HepG2 (cell line): ENCODE data around the gene KLHL12. TPM values are rescaled to one million over a fixed set of nuclear protein-coding genes. Genes with fewer than 3 reads are reported as not detected.

Experiments used
- BORCS8-MEF2B ChIP-seq: sonication (generic); formaldehyde crosslinking; IDR thresholded peaks from 2 replicates; pipeline ENCODE4 v1.8.0; 2022; ENCODE audit warnings: mild to moderate bottlenecking, missing genetic modification reagents
- FLYWCH1 ChIP-seq: sonication (generic); formaldehyde crosslinking; IDR thresholded peaks from 2 replicates; pipeline ENCODE4 v1.8.1; 2023; ENCODE audit warnings: mild to moderate bottlenecking, missing genetic modification reagents
- FOXK1 ChIP-seq: sonication (generic); formaldehyde crosslinking; IDR thresholded peaks from 2 replicates; pipeline ENCODE4 v1.4.0; 2020; ENCODE audit warnings: low read depth, missing genetic modification reagents, borderline replicate concordance
- ISX ChIP-seq: sonication (generic); formaldehyde crosslinking; conservative IDR thresholded peaks from 2 replicates; pipeline ENCODE4 v1.5.0; 2020; ENCODE audit warnings: missing genetic modification reagents
- MEIS1 ChIP-seq: sonication (generic); formaldehyde crosslinking; IDR thresholded peaks from 2 replicates; pipeline ENCODE4 v1.9.0; 2021; ENCODE audit warnings: mild to moderate bottlenecking, missing genetic modification reagents, moderate library complexity, borderline replicate concordance
- MTF1 ChIP-seq: sonication (generic); formaldehyde crosslinking; IDR thresholded peaks from 2 replicates; pipeline ENCODE4 v1.5.0; 2020; ENCODE audit warnings: missing genetic modification reagents
- NBN ChIP-seq: fragments of 450-650 bp; conservative IDR thresholded peaks from 2 replicates; pipeline ENCODE4 v1.6.1; 2017
- NFRKB ChIP-seq: fragments of 450-650 bp; IDR thresholded peaks from 2 replicates; pipeline ENCODE4 v1.6.1; 2017
- SP2 ChIP-seq: sonication (generic); formaldehyde crosslinking; IDR thresholded peaks from 2 replicates; pipeline ENCODE4 v1.5.1; 2020; ENCODE audit warnings: mild to moderate bottlenecking, missing genetic modification reagents
- SRSF4 ChIP-seq: fragments of 200-400 bp; formaldehyde crosslinking; IDR thresholded peaks from one replicate; pipeline ENCODE4 v1.6.1; 2018; ENCODE audit warnings: mild to moderate bottlenecking, low read depth, low read length, moderate library complexity; ENCODE audit not compliant: poor library complexity, severe bottlenecking
- SSRP1 ChIP-seq: IDR thresholded peaks from 2 replicates; pipeline ENCODE4 v1.6.1; 2016; ENCODE audit warnings: control low read depth
- TOPORS ChIP-seq: sonication (generic); formaldehyde crosslinking; IDR thresholded peaks from 2 replicates; pipeline ENCODE4 v1.8.0; 2023; ENCODE audit warnings: mild to moderate bottlenecking, missing genetic modification reagents
- ZKSCAN5 ChIP-seq: sonication (generic); formaldehyde crosslinking; IDR thresholded peaks from 2 replicates; pipeline ENCODE4 v1.5.1; 2020; ENCODE audit warnings: mild to moderate bottlenecking, missing genetic modification reagents
- ZNF101 ChIP-seq: sonication (generic); formaldehyde crosslinking; IDR thresholded peaks from 2 replicates; pipeline ENCODE4 v1.4.0; 2020; ENCODE audit warnings: mild to moderate bottlenecking, low read depth, missing genetic modification reagents, borderline replicate concordance
- ZNF180 ChIP-seq: sonication (generic); formaldehyde crosslinking; IDR thresholded peaks from 2 replicates; pipeline ENCODE4 v1.4.0; 2020; ENCODE audit warnings: low read depth, missing genetic modification reagents, borderline replicate concordance
- ZNF713 ChIP-seq: sonication (generic); formaldehyde crosslinking; IDR thresholded peaks from 2 replicates; pipeline ENCODE4 v1.4.0; 2020; ENCODE audit warnings: mild to moderate bottlenecking, missing genetic modification reagents
- polyA plus RNA-seq, 8 experiments: library from polyadenylated mRNA; depleted of rRNA in 3 of 8; stranded (reverse) in 7 of 8; unstranded in 1 of 8; fragments of >200 nt; fragmentation: Illumina TruSeq in 4 of 8; extraction: Trizol in 4 of 8; gene quantifications; 2 replicates each; pipeline versions ENCODE4 v1.2.1 to v1.2.3, GENCODE V29; 2011 to 2016; ENCODE audit warnings: low read depth in 4 of 8, missing spikeins in 1 of 8, mixed read lengths in 1 of 8; ENCODE audit not compliant: insufficient read depth in 1 of 8
- total RNA-seq, 5 experiments: library from RNA; depleted of rRNA; stranded (reverse); fragments of >200 nt; fragmentation: Illumina TruSeq; extraction: Trizol; gene quantifications; 2 replicates each; pipeline ENCODE4 v1.2.3, GENCODE V29; 2016; ENCODE audit warnings: low read depth in 1 of 5
- TF ChIP-seq, protein P1 (sequence below): sonication (generic); formaldehyde crosslinking; IDR thresholded peaks from 2 replicates; pipeline ENCODE4 v1.5.0; 2020; ENCODE audit warnings: mild to moderate bottlenecking, missing genetic modification reagents, borderline replicate concordance
- TF ChIP-seq, protein P2 (sequence below): sonication (generic); formaldehyde crosslinking; IDR thresholded peaks from 2 replicates; pipeline ENCODE4 v1.5.0; 2020; ENCODE audit warnings: missing genetic modification reagents
- TF ChIP-seq, protein P3 (sequence below): sonication (generic); formaldehyde crosslinking; IDR thresholded peaks from 2 replicates; pipeline ENCODE4 v1.4.0; 2020; ENCODE audit warnings: missing genetic modification reagents, mild to moderate bottlenecking, borderline replicate concordance
- TF ChIP-seq, protein P4 (sequence below): sonication (generic); formaldehyde crosslinking; IDR thresholded peaks from 2 replicates; pipeline ENCODE4 v1.5.0; 2020; ENCODE audit warnings: missing genetic modification reagents, mild to moderate bottlenecking, borderline replicate concordance

Gene KLHL12
- total and polyA plus RNA-seq, 2 of the 13 experiments (the other 11 are each of a cell fraction or from before 2014, with no cell fraction given): 19.2 to 25.2 TPM

DNA sequence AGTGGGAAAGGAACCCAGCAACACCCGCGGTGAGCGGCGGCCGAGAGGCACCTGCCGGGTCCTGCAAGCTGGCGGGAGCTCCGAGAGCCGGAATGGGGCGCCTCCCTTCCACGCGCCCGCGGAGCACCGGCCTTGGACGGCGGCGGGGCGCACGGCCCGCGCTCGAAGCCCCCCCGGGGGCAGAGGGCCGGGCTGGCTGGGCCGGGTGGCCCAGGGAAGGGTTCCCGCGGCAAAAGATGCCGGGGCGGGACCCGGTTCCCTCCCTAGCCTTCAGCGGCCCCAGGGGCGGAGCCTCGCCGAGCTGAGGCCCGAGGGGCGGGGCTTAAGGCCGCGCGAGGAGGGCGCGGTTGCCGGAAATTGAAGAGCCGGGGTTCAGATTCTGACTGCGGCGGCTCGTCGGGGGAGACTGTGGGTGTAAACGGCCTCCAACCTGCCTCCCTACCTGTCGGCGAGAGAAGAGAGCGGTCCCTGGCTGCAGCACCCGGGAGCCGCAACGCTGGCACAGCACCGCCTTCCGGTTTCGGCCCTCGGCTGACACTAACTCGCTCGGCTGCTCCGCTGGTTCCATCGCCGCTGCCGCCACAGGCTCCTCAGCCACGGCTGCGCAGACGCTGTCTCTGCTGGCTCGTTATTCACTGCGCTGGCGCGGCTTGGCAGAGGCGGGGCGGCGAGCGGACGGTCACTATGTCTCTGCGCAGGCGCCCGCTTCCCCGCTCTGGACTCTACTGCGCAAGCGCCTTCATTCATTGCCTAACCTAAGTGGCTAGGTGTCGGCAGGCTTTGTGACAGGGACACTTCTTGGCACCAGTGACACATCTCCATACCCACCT, 38.3 kb downstream of the KLHL12 start, which contains the start of gene RABIF (continued):
- TF ChIP-seq TOPORS (CRISPR knock-in tag): peak; percentile 64; the same call in 1 of the 2 replicates
- TF ChIP-seq NBN: no peak
- peak; percentile 73; the same call in 1 of the 2 replicates for TF ChIP-seq ISX
- TF ChIP-seq, protein P1, sequence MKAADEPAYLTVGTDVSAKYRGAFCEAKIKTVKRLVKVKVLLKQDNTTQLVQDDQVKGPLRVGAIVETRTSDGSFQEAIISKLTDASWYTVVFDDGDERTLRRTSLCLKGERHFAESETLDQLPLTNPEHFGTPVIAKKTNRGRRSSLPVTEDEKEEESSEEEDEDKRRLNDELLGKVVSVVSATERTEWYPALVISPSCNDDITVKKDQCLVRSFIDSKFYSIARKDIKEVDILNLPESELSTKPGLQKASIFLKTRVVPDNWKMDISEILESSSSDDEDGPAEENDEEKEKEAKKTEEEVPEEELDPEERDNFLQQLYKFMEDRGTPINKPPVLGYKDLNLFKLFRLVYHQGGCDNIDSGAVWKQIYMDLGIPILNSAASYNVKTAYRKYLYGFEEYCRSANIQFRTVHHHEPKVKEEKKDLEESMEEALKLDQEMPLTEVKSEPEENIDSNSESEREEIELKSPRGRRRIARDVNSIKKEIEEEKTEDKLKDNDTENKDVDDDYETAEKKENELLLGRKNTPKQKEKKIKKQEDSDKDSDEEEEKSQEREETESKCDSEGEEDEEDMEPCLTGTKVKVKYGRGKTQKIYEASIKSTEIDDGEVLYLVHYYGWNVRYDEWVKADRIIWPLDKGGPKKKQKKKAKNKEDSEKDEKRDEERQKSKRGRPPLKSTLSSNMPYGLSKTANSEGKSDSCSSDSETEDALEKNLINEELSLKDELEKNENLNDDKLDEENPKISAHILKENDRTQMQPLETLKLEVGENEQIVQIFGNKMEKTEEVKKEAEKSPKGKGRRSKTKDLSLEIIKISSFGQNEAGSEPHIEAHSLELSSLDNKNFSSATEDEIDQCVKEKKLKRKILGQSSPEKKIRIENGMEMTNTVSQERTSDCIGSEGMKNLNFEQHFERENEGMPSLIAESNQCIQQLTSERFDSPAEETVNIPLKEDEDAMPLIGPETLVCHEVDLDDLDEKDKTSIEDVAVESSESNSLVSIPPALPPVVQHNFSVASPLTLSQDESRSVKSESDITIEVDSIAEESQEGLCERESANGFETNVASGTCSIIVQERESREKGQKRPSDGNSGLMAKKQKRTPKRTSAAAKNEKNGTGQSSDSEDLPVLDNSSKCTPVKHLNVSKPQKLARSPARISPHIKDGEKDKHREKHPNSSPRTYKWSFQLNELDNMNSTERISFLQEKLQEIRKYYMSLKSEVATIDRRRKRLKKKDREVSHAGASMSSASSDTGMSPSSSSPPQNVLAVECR (CRISPR knock-in tag): peak; percentile 97
- TF ChIP-seq, protein P2, sequence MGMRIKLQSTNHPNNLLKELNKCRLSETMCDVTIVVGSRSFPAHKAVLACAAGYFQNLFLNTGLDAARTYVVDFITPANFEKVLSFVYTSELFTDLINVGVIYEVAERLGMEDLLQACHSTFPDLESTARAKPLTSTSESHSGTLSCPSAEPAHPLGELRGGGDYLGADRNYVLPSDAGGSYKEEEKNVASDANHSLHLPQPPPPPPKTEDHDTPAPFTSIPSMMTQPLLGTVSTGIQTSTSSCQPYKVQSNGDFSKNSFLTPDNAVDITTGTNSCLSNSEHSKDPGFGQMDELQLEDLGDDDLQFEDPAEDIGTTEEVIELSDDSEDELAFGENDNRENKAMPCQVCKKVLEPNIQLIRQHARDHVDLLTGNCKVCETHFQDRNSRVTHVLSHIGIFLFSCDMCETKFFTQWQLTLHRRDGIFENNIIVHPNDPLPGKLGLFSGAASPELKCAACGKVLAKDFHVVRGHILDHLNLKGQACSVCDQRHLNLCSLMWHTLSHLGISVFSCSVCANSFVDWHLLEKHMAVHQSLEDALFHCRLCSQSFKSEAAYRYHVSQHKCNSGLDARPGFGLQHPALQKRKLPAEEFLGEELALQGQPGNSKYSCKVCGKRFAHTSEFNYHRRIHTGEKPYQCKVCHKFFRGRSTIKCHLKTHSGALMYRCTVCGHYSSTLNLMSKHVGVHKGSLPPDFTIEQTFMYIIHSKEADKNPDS: no peak
- TF ChIP-seq MTF1 (CRISPR knock-in tag): no peak
- TF ChIP-seq SSRP1 (CRISPR knock-in tag): no peak
- TF ChIP-seq ZKSCAN5 (CRISPR knock-in tag): no peak
- no peak for TF ChIP-seq FLYWCH1 (CRISPR knock-in tag)
- no peak for TF ChIP-seq SP2 (CRISPR knock-in tag)
- 0 out of 2 replicates have a peak, but pooled peaks have one; percentile 30 for TF ChIP-seq ZNF101 (CRISPR knock-in tag)
- TF ChIP-seq, protein P3, sequence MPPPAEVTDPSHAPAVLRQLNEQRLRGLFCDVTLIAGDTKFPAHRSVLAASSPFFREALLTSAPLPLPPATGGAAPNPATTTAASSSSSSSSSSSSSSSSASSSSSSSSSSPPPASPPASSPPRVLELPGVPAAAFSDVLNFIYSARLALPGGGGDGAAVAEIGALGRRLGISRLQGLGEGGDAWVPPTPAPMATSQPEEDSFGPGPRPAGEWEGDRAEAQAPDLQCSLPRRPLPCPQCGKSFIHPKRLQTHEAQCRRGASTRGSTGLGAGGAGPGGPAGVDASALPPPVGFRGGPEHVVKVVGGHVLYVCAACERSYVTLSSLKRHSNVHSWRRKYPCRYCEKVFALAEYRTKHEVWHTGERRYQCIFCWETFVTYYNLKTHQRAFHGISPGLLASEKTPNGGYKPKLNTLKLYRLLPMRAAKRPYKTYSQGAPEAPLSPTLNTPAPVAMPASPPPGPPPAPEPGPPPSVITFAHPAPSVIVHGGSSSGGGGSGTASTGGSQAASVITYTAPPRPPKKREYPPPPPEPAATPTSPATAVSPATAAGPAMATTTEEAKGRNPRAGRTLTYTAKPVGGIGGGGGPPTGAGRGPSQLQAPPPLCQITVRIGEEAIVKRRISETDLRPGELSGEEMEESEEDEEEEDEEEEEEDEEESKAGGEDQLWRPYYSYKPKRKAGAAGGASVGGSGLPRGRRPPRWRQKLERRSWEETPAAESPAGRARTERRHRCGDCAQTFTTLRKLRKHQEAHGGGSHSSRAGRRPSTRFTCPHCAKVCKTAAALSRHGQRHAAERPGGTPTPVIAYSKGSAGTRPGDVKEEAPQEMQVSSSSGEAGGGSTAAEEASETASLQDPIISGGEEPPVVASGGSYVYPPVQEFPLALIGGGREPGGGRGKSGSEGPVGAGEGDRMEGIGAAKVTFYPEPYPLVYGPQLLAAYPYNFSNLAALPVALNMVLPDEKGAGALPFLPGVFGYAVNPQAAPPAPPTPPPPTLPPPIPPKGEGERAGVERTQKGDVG (CRISPR knock-in tag): no peak
- TF ChIP-seq ZNF180 (CRISPR knock-in tag): no peak
- TF ChIP-seq BORCS8-MEF2B: no peak; the same call in 1 of the 2 replicates
- peak; percentile 34; the same call in 1 of the 2 replicates for TF ChIP-seq FOXK1
- peak; percentile 84 for TF ChIP-seq MEIS1 (CRISPR knock-in tag)
- TF ChIP-seq NFRKB: no peak
- TF ChIP-seq, protein P4, sequence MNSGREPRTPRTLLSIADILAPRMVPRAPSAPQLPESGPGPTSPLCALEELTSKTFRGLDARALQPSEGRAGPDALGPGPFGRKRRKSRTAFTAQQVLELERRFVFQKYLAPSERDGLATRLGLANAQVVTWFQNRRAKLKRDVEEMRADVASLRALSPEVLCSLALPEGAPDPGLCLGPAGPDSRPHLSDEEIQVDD: no peak
- no peak for TF ChIP-seq SRSF4
- no peak for TF ChIP-seq ZNF713 (CRISPR knock-in tag)
